ENCODE data around the gene FADS6. TPM values are rescaled to one million over a fixed set of nuclear protein-coding genes. Genes with fewer than 3 reads are reported as not detected.

FADS6 gene
- total and polyA plus RNA-seq, 2 of the 13 experiments (the other 11 are each of a cell fraction or from before 2014, with no cell fraction given): 0.11 TPM

GRCh38 chr17:74903034-74903433 is 9.6 kb upstream of the FADS6 start (continued):
- TF ChIP-seq TOE1 (CRISPR knock-in tag; IDR thresholded peaks at IDR 0.05) (no peak), MTA1 (CRISPR knock-in tag; IDR thresholded peaks at IDR 0.05; ENCODE audit: borderline replicate concordance) (no peak)

GRCh38 chr17:74901353-74902135 is 8.1 kb upstream of the FADS6 start:
- ChIA-PET POLR2A (no interaction called here), CTCF (ENCODE audit: low intra/inter-chr PET ratio, low total read pairs) (no interaction called here)
- no TSS peak for BruUV-seq (replicated peaks)

GRCh38 chr17:74900208-74900607 is 6.8 kb upstream of the FADS6 start:
- no peaks in the 10 kb centered on the region for H3K79me2 ChIP-seq (ENCODE audit: insufficient read depth, low read length)
- no peaks in the 10 kb centered on the region for H4K20me1 ChIP-seq (ENCODE audit: insufficient read depth, low read length)
- in situ Hi-C loops (cut with HindIII; ENCODE audit: extremely low pct_ligation_motif_present, low pct_unique_long_range_greater_than_20kb): no loop called here
- WGBS (ENCODE audit: low lambda C conversion rate): 1% methylated on average over 8 of the region's 8 CpGs
- no peak overlapping the region for H3K9ac ChIP-seq (ENCODE audit: insufficient read depth, low read depth, low read length)
- intact Hi-C loops (cut with micrococcal nuclease; ENCODE audit: unreplicated experiment): no loop called here
- no peak overlapping the region for H2AFZ ChIP-seq (ENCODE audit: low read length)
- ChIA-PET CTCF (ENCODE audit: low intra/inter-chr PET ratio, low total read pairs) (no interaction called here), POLR2A (interaction anchor here (1.2 kb wide), 1 partner anchor 126 kb away, joined by 5 read pairs; no protein-coding TSS in a partner anchor)
- no peaks in the 10 kb centered on the region for H3K4me1 ChIP-seq (ENCODE audit: insufficient read depth, low read length)
- no peak for ATAC-seq
- H3K27ac ChIP-seq (ENCODE audit: extremely low read length, insufficient read depth, low read length): no peak overlapping the region
- FAIRE-seq: no peak
- peaks cover 14 to 66% of the 10 kb centered on the region in 2 experiments for H3K27me3 ChIP-seq (ENCODE audit: control insufficient read depth in 1 of 2, insufficient read depth in 2 of 2, low read length in 2 of 2)
- DNase-seq (ENCODE audit: low spot score): no peak
- H3K4me2 ChIP-seq (ENCODE audit: low read depth, low read length): no peak overlapping the region
- no peak overlapping the region for H3K4me3 ChIP-seq (replicated peaks in 1 of 3; ENCODE audit: insufficient read depth in 1 of 3, low read depth in 2 of 3, low read length in 3 of 3)
- no TSS peak for BruUV-seq (replicated peaks)
- H3K36me3 ChIP-seq (replicated peaks in 1 of 2; ENCODE audit: control insufficient read depth in 1 of 2, insufficient read depth in 2 of 2, low read length in 2 of 2): no peaks in the 10 kb centered on the region
- H3K9me3 ChIP-seq (ENCODE audit: low read length): no peaks in the 10 kb centered on the region
- TF ChIP-seq ZBTB3 (CRISPR knock-in tag; IDR thresholded peaks at IDR 0.05; ENCODE audit: borderline replicate concordance, low read depth) (no peak), ATF4 (CRISPR knock-in tag; IDR thresholded peaks at IDR 0.05) (no peak), GATAD1 (CRISPR knock-in tag; IDR thresholded peaks at IDR 0.05) (no peak), XBP1 (CRISPR knock-in tag; IDR thresholded peaks at IDR 0.05) (no peak), ZNF792 (CRISPR knock-in tag; IDR thresholded peaks at IDR 0.05) (no peak), ZNF276 (CRISPR knock-in tag; IDR thresholded peaks at IDR 0.05; ENCODE audit: low read depth) (no peak), SMARCE1 (IDR thresholded peaks at IDR 0.05; ENCODE audit: borderline replicate concordance) (no peak), ZNF605 (CRISPR knock-in tag; IDR thresholded peaks at IDR 0.05) (no peak), RBM22 (optimal IDR thresholded peaks at IDR 0.05; ENCODE audit: low read length) (no peak), ZNF839 (CRISPR knock-in tag; IDR thresholded peaks at IDR 0.05; ENCODE audit: borderline replicate concordance) (no peak), ZBTB42 (CRISPR knock-in tag; IDR thresholded peaks at IDR 0.05) (no peak), CREB1 (IDR thresholded peaks at IDR 0.05) (no peak), CREB1 (CRISPR knock-in tag; IDR thresholded peaks at IDR 0.05) (no peak)

More at GRCh38 chr17:74901353-74902135, 8.1 kb upstream of the FADS6 start:
- H3K27me3 ChIP-seq (ENCODE audit: control insufficient read depth in 1 of 2, insufficient read depth in 2 of 2, low read length in 2 of 2): peaks cover 14 to 57% of the 10 kb centered on the region in 2 experiments
- in situ Hi-C loops (cut with HindIII; ENCODE audit: extremely low pct_ligation_motif_present, low pct_unique_long_range_greater_than_20kb) (no loop called here), intact Hi-C loops (cut with micrococcal nuclease; ENCODE audit: unreplicated experiment) (no loop called here)
- H3K36me3 ChIP-seq (replicated peaks in 1 of 2; ENCODE audit: control insufficient read depth in 1 of 2, insufficient read depth in 2 of 2, low read length in 2 of 2): no peaks in the 10 kb centered on the region
- ATAC-seq (no peak), DNase-seq (ENCODE audit: low spot score) (no peak), FAIRE-seq (no peak)
- H4K20me1 ChIP-seq (ENCODE audit: insufficient read depth, low read length): no peaks in the 10 kb centered on the region
- H3K9me3 ChIP-seq (ENCODE audit: low read length): no peaks in the 10 kb centered on the region
- WGBS (ENCODE audit: low lambda C conversion rate): 25% methylated on average over 14 of the region's 14 CpGs
- TF ChIP-seq ATF7 (IDR thresholded peaks at IDR 0.05) (peak; percentile 50; the same call in 1 of the 2 replicates), ATF7 (CRISPR knock-in tag; IDR thresholded peaks at IDR 0.05) (no peak), ZNF644 (CRISPR knock-in tag; IDR thresholded peaks at IDR 0.05; ENCODE audit: low read depth) (no peak)
- H3K27ac ChIP-seq (ENCODE audit: extremely low read length, insufficient read depth, low read length): no peak overlapping the region
- no peak overlapping the region for H3K4me2 ChIP-seq (ENCODE audit: low read depth, low read length)
- no peak overlapping the region for H2AFZ ChIP-seq (ENCODE audit: low read length)
- no peak overlapping the region for H3K9ac ChIP-seq (ENCODE audit: insufficient read depth, low read depth, low read length)
- no peaks in the 10 kb centered on the region for H3K79me2 ChIP-seq (ENCODE audit: insufficient read depth, low read length)
- H3K4me3 ChIP-seq (replicated peaks in 1 of 3; ENCODE audit: insufficient read depth in 1 of 3, low read depth in 2 of 3, low read length in 3 of 3): no peak overlapping the region
- no peaks in the 10 kb centered on the region for H3K4me1 ChIP-seq (ENCODE audit: insufficient read depth, low read length)
